ENCODE data around the gene LEF1. TPM values are rescaled to one million over a fixed set of nuclear protein-coding genes. Genes with fewer than 3 reads are reported as not detected.
A peak's percentile ranks its signal among the peaks of the same experiment; 100 is the strongest.

Gene LEF1
- total RNA-seq, 8 experiments from 2014 or later, result 0.43 to 43.6 (median 1.5) TPM

GRCh38 chr4:108193886-108194672 is 25.3 kb upstream of the LEF1 start:
- Histone ChIP-seq H3K4me1 (replicated peaks in 1 of 2) (peaks cover 0 to 3% of the 10 kb centered on the region in 2 donors), H3K4me3 (no peak overlapping the region), H3K27ac (no peak overlapping the region)
- ATAC-seq (replicated peaks in 6 of 8), result peak; percentile 20 to 99 (median 60)
- WGBS, 10 experiments, result 3 to 63% (median 49%) methylated on average over 2 to 4 of the region's 4 CpGs
- in situ Hi-C loops (cut with MboI; ENCODE audit: low pct_unique_long_range_greater_than_20kb in 2 of 9, low sequenced_read_pairs in 9 of 9, unreplicated experiment in 9 of 9), result no loop called here

DNA sequence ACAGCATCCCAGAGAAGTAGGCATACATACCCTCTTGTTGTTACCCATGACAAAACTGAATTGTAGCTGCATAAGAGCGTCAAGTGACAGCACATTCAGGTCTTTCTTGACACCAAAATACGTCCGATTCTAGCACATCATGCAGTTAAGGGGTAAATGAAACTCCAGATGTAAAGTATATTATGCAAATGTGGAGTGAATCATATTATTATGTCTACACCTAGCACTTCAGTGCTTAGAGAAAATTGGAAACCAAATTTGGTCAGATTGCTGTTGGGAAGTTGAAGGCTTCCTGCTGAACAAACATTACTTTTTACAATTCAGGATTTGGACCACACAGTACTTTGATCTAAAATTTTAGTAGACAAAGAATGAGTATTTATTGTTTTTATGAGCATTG is 24.2 kb upstream of the LEF1 start:
- 31 to 100% (median 83%) methylated on average over 2 to 3 of the region's 3 CpGs; no CpG with 5 or more reads in 3 of the 10 experiments for WGBS, 10 experiments
- Histone ChIP-seq H3K27ac (no peak overlapping the region), H3K4me3 (no peak overlapping the region), H3K4me1 (replicated peaks in 1 of 2) (peaks cover 0 to 3% of the 10 kb centered on the region in 2 donors)
- ATAC-seq (replicated peaks in 6 of 8), result peak in 3 of 8 experiments; percentile 38 to 58 (median 55)
- in situ Hi-C loops (cut with MboI; ENCODE audit: low pct_unique_long_range_greater_than_20kb in 2 of 9, low sequenced_read_pairs in 9 of 9, unreplicated experiment in 9 of 9), result no loop called here

DNA sequence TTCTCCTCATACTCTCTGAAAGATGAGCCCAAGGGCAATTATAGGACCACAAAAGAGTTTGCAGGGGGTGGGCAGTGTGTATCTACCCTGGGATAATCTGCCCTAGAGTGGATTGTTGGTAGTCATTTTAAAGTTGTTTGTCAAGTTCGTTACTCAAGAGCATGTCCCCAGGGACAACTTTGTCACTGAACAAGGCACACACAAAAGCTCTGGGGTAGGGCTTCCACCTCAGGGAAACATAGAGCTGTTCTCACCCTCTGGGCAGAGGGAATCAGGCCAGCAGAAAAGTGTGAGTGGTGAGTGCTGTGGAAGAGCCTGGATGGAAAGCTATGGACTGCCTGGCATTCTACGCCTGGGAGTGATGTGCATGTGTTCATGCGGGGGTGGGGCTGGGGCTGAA is 23.3 kb upstream of the LEF1 start:
- peak in 3 of 8 experiments; percentile 8 to 28 (median 27) for ATAC-seq (replicated peaks in 6 of 8)
- H3K4me1 ChIP-seq (replicated peaks in 1 of 2), result peaks cover 0 to 3% of the 10 kb centered on the region in 2 donors
- in situ Hi-C loops (cut with MboI; ENCODE audit: low pct_unique_long_range_greater_than_20kb in 2 of 9, low sequenced_read_pairs in 9 of 9, unreplicated experiment in 9 of 9), result no loop called here
- H3K27ac ChIP-seq, result no peak overlapping the region
- WGBS, 10 experiments, result 20 to 100% (median 59%) methylated on average over 1 to 2 of the region's 3 CpGs; no CpG with 5 or more reads in 6 of the 10 experiments
- no peak overlapping the region for H3K4me3 ChIP-seq

DNA sequence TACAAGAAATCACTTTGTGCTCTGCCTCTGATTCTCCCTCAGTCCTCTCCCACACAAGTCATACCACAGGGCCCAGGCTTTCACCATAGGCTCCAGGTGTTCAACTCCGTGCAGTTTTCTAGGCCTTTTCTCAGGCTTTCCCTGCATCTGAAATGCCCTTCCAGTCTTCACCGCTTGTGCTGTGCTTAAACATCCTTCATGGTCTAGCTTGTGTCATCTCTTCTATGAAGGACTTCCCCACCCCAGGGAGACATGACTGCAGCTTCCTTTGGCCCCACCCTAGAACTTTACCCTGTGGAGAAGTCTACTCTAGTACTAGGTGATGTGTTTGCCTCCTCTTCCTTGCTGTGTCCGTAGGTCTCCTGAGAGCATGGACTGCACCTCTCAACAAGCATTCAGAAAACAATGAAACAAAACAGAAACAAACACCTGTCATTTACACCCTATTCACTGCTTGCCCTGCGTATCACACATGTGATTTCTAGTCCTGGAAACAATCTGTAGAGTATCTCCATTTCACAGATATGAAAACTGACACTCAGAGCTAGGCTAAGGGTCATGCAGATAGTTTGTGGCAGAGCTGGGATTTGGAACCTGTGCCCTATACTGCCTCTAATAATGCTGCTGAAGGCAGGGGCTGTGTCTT is 22.7 kb upstream of the LEF1 start:
- 50 to 100% (median 89%) methylated on average over 1 to 3 of the region's 4 CpGs; no CpG with 5 or more reads in 4 of the 10 experiments for WGBS, 10 experiments
- ATAC-seq (replicated peaks in 6 of 8), result no peak
- in situ Hi-C loops (cut with MboI; ENCODE audit: low pct_unique_long_range_greater_than_20kb in 2 of 9, low sequenced_read_pairs in 9 of 9, unreplicated experiment in 9 of 9), result no loop called here

DNA sequence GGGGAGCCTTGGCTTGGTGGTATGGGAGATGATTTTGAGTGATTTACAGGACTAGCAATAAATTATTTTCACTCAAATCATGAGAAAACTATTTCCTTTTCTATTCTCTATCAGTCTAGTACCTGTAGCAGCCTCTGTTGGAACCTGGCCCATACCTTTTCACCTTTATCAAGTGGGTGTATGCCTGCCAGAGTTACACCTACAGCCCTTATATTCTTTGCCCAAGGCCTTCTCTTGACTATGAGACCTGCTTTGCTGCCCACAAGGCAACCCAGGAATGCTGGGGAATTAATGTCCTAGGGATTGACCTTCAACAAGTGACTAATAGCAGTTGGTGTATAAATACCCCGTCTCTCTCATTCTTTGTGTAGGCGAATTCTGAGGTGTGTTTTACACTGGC is 20.0 kb upstream of the LEF1 start:
- no peak overlapping the region for H3K27ac ChIP-seq
- no peak overlapping the region for H3K4me3 ChIP-seq
- 14 to 100% (median 70%) methylated on average over 1 to 2 of the region's 2 CpGs; no CpG with 5 or more reads in 4 of the 10 experiments for WGBS, 10 experiments
- no peak for ATAC-seq (replicated peaks in 6 of 8)
- peaks cover 0 to 5% of the 10 kb centered on the region in 2 donors for H3K4me1 ChIP-seq (replicated peaks in 1 of 2)
- in situ Hi-C loops (cut with MboI; ENCODE audit: low pct_unique_long_range_greater_than_20kb in 2 of 9, low sequenced_read_pairs in 9 of 9, unreplicated experiment in 9 of 9), result no loop called here

More for the DNA sequence above, 22.7 kb upstream of the LEF1 start:
- H3K4me1 ChIP-seq (replicated peaks in 1 of 2), result peaks cover 0 to 3% of the 10 kb centered on the region in 2 donors
- no peak overlapping the region for H3K4me3 ChIP-seq
- no peak overlapping the region for H3K27ac ChIP-seq

- in situ Hi-C loops (cut with MboI; ENCODE audit: low pct_unique_long_range_greater_than_20kb in 2 of 9, low sequenced_read_pairs in 9 of 9, unreplicated experiment in 9 of 9), result no loop called here
- peak in 5 of 8 experiments; percentile 44 to 97 (median 85) for ATAC-seq (replicated peaks in 6 of 8)
- WGBS, 10 experiments, result 33 to 100% (median 87%) methylated on average over 1 to 3 of the region's 3 CpGs; no CpG with 5 or more reads in 1 of the 10 experiments
- Histone ChIP-seq H3K27ac (no peak overlapping the region), H3K4me3 (no peak overlapping the region), H3K4me1 (replicated peaks in 1 of 2) (peaks cover 0 to 5% of the 10 kb centered on the region in 2 donors)
These were observed 16.5 kb upstream of the LEF1 start for GRCh38 chr4:108185252-108185651.

DNA sequence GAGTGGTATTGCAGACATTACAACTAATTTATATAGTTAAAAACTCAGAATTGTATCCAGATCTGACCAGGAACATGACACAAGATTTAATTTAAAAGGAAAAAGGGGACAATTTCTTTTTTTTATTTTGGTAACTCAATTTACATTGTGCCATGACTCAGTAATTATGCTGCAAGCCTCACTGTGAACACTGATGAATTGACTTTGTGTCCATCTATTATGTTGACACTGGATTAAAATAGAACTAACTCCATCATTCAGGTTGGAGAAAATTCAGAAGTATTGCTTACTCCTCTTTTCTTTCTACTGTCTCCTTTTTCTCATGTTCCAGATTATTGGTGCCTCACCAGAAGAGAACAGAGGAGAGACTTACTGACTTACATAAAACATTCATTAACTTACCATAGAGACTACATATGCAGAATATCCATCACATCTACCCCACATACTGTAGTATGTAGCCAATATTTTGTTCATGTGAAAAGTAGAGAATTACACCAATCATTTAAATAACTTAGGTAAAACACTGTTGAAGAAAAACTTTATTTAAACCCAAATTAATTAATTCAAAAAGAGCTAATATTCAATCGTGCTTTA is 15.8 kb upstream of the LEF1 start:
- no peak overlapping the region for H3K27ac ChIP-seq
- ATAC-seq (replicated peaks in 6 of 8), result peak in 5 of 8 experiments; percentile 27 to 88 (median 59)
- peaks cover 0 to 5% of the 10 kb centered on the region in 2 donors for H3K4me1 ChIP-seq (replicated peaks in 1 of 2)
- in situ Hi-C loops (cut with MboI; ENCODE audit: low pct_unique_long_range_greater_than_20kb in 2 of 9, low sequenced_read_pairs in 9 of 9, unreplicated experiment in 9 of 9), result no loop called here
- H3K4me3 ChIP-seq, result no peak overlapping the region
- WGBS, 10 experiments, result 0 to 100% (median 52%) methylated on average over 1 of the region's 1 CpG; no CpG with 5 or more reads in 2 of the 10 experiments

- in situ Hi-C loops (cut with MboI; ENCODE audit: low pct_unique_long_range_greater_than_20kb in 2 of 9, low sequenced_read_pairs in 9 of 9, unreplicated experiment in 9 of 9), result no loop called here
- no peak for ATAC-seq (replicated peaks in 6 of 8)
- 33 to 89% (median 48%) methylated on average over 1 to 2 of the region's 2 CpGs; no CpG with 5 or more reads in 4 of the 10 experiments for WGBS, 10 experiments
- H3K4me3 ChIP-seq, result no peak overlapping the region
- H3K27ac ChIP-seq, result no peak overlapping the region
- peaks cover 0 to 5% of the 10 kb centered on the region in 2 donors for H3K4me1 ChIP-seq (replicated peaks in 1 of 2)
These were observed 13.0 kb upstream of the LEF1 start for GRCh38 chr4:108181704-108182103.

GRCh38 chr4:108180513-108180912 is 11.8 kb upstream of the LEF1 start:
- in situ Hi-C loops (cut with MboI; ENCODE audit: low pct_unique_long_range_greater_than_20kb in 2 of 9, low sequenced_read_pairs in 9 of 9, unreplicated experiment in 9 of 9), result no loop called here

GRCh38 chr4:108175966-108176365 is 7.2 kb upstream of the LEF1 start:
- no peak for ATAC-seq (replicated peaks in 6 of 8)
- Histone ChIP-seq H3K4me3 (no peak overlapping the region), H3K4me1 (replicated peaks in 1 of 2) (peaks cover 0 to 2% of the 10 kb centered on the region in 2 donors), H3K27ac (no peak overlapping the region)
- in situ Hi-C loops (cut with MboI; ENCODE audit: low pct_unique_long_range_greater_than_20kb in 2 of 9, low sequenced_read_pairs in 9 of 9, unreplicated experiment in 9 of 9), result no loop called here
- WGBS, 10 experiments, result 31 to 100% (median 74%) methylated on average over 1 to 3 of the region's 3 CpGs; no CpG with 5 or more reads in 3 of the 10 experiments

More at GRCh38 chr4:108180513-108180912, 11.8 kb upstream of the LEF1 start:
- no peak for ATAC-seq (replicated peaks in 6 of 8)
- Histone ChIP-seq H3K4me3 (no peak overlapping the region), H3K27ac (no peak overlapping the region), H3K4me1 (replicated peaks in 1 of 2) (peaks cover 0 to 5% of the 10 kb centered on the region in 2 donors)
- 8 to 100% (median 48%) methylated on average over 1 of the region's 1 CpG for WGBS, 10 experiments

- ATAC-seq (replicated peaks in 6 of 8), result no peak
- Histone ChIP-seq H3K4me3 (no peak overlapping the region), H3K27ac (no peak overlapping the region), H3K4me1 (replicated peaks in 1 of 2) (peaks cover 0 to 2% of the 10 kb centered on the region in 2 donors)
- in situ Hi-C loops (cut with MboI; ENCODE audit: low pct_unique_long_range_greater_than_20kb in 2 of 9, low sequenced_read_pairs in 9 of 9, unreplicated experiment in 9 of 9), result loop anchor here in 1 of 9 experiments (25.0 kb wide), 1 partner anchor 312 kb away; no protein-coding TSS in a partner anchor
These were observed 6.1 kb upstream of the LEF1 start for GRCh38 chr4:108174856-108175255.

- Histone ChIP-seq H3K27ac (no peak overlapping the region), H3K4me1 (replicated peaks in 1 of 2) (peaks cover 0 to 2% of the 10 kb centered on the region in 2 donors), H3K4me3 (peak overlapping the region; percentile 32 to 43 (median 40))
- in situ Hi-C loops (cut with MboI; ENCODE audit: low pct_unique_long_range_greater_than_20kb in 2 of 9, low sequenced_read_pairs in 9 of 9, unreplicated experiment in 9 of 9), result loop anchor here in 1 of 9 experiments (25.0 kb wide), 1 partner anchor 314 kb away; no protein-coding TSS in a partner anchor
- WGBS, 10 experiments, result 39 to 81% (median 57%) methylated on average over 4 to 11 of the region's 11 CpGs; no CpG with 5 or more reads in 2 of the 10 experiments
- ATAC-seq (replicated peaks in 6 of 8), result no peak
These were observed 4.9 kb upstream of the LEF1 start for GRCh38 chr4:108173599-108174057.

Data from motor neuron (in vitro differentiated cells).